GM12865 (cell line): ENCODE results near the gene FAM83F.

Experiments
- DNase-seq: peaks from one replicate; pipeline ENCODE4 v3.0.0; 2010; ENCODE audit warnings: low read depth
- H3K4me3 ChIP-seq: 2 replicates; pipeline ENCODE4 v1.5.1; 2011; ENCODE audit warnings: mild to moderate bottlenecking, low read depth, low read length, control low read depth
- TF ChIP-seq, protein P1 (sequence below): IDR thresholded peaks from 2 replicates; pipeline ENCODE4 v1.5.1; 2011; ENCODE audit warnings: low read length, control low read depth, low read depth, inconsistent platforms; ENCODE audit not compliant: insufficient read depth; ENCODE audit errors: missing control alignments

FAM83F gene

GRCh38 chr22:40001106-40001505 is 6.4 kb downstream of the FAM83F start:
- DNase-seq, result no peak
- TF ChIP-seq, protein P1, sequence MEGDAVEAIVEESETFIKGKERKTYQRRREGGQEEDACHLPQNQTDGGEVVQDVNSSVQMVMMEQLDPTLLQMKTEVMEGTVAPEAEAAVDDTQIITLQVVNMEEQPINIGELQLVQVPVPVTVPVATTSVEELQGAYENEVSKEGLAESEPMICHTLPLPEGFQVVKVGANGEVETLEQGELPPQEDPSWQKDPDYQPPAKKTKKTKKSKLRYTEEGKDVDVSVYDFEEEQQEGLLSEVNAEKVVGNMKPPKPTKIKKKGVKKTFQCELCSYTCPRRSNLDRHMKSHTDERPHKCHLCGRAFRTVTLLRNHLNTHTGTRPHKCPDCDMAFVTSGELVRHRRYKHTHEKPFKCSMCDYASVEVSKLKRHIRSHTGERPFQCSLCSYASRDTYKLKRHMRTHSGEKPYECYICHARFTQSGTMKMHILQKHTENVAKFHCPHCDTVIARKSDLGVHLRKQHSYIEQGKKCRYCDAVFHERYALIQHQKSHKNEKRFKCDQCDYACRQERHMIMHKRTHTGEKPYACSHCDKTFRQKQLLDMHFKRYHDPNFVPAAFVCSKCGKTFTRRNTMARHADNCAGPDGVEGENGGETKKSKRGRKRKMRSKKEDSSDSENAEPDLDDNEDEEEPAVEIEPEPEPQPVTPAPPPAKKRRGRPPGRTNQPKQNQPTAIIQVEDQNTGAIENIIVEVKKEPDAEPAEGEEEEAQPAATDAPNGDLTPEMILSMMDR, result no peak
- no peak overlapping the region for H3K4me3 ChIP-seq

DNA sequence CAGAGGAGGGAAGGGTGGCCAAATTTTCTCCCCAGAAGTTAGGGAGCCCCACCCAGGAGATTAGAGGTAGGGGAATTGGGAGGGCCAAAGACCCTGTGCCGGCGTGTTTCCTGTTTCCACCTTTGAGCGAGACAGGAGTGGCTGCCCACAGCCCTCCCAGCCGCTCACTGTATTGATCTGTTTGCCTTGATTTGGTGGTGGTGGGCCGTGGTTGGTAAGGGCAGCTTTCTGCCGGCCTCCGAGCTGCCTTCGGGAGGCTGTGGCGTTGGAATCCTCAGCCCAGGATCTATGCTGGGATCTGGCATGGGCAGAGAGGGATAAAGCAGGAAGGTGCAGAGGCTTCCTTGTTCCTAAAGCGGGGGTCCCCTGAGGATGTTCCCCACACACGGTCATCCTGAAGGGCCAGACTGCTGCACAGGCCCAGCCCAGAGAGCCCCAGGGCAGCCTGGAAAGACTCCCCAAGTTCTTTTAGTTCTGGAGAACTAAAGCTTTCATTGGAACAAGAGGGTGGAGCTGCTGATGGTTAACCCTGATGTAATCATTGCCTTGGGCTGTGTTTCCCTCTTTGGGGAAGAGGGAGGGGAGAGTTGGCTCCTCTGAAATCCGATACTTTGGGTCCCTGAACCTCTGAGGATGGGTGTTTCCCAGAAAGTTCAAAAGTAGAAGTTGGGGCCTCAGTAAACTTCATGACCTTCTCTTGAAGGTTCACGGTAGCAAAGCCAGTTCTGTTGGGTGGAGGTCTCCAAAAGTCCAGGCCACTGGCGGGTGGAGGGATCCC is 7.2 kb downstream of the FAM83F start:
- no peak for DNase-seq
- H3K4me3 ChIP-seq, result no peak overlapping the region
- TF ChIP-seq, protein P1, result no peak

DNA sequence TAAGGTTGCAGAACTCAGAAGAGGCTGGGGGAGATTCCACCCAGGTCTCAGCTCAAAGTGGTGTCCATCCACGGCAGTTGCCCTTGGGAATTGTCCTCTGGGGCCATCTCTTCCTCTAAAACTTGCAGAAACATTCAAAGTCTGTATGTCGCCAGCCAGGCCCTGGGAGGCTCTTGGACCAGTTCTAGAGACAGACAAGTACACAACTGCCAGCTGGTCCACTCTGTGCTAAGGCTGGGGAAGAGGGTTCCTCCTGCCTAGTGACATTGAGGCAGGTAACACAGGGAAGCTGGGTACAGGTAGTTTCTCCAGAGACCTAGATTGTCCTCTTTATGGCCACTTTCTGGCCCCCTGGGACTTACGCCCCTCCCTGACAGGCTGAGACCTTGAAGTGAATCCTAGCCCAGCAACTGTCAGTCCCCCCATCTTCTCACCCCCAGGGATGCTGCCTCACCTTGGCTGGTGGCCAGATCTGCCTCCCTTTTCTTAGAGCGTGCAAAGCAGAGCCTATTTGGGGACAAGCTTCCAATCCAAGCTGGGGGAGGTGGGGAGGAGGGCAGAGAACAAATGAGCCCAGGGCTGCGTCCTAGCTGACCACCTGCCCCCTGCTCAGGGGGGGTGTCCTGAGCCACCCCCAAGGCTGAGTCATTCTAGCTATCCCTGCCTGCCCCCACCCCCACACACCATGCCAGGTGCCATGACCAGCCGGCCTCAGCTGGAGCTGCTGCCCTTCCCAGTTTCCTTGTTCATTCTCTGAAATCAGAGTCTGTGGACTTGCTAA is 8.4 kb downstream of the FAM83F start:
- H3K4me3 ChIP-seq, result no peak overlapping the region
- DNase-seq, result no peak
- TF ChIP-seq, protein P1, result no peak

DNA sequence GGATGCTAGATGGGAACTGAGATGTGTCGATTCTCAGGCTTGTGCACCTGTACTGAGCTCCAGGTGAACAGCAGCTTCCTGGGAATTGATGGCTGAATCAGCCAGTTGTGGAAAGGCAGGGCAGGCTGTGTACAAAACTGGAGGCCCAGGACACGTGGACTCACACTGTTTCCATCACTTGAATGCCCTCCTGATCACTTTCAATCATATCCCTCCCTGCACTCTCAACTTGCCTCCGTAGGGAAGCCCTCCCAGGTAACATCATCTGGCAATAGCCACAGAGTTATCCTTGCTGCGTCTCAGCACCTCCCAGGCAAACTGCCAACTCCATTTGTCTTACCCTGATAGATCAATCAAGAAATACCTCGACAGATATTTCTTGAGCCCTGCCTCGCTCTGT is 10.1 kb downstream of the FAM83F start:
- no peak for DNase-seq
- no peak overlapping the region for H3K4me3 ChIP-seq
- TF ChIP-seq, protein P1, result no peak

DNA sequence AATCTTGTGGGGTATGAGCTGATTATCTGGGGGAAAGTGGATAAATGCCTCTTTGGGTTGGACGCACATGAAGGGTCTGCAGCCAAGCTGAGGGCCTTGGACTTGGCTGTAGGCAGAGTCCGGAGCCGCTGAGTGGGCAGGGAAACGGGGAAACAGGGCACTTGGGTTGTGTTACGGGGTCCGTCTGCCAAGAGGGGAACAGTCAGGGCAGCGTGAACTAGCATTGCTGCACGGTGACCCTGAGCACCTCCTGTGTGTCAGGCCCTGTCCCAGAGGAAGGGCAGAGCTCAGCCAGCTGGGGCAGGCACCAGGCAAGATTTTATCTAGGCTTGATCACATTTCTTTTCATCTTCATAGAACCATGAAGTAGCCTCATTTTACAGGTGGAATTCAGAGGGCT is 11.9 kb downstream of the FAM83F start:
- H3K4me3 ChIP-seq, result no peak overlapping the region
- TF ChIP-seq, protein P1, result no peak
- no peak for DNase-seq

DNA sequence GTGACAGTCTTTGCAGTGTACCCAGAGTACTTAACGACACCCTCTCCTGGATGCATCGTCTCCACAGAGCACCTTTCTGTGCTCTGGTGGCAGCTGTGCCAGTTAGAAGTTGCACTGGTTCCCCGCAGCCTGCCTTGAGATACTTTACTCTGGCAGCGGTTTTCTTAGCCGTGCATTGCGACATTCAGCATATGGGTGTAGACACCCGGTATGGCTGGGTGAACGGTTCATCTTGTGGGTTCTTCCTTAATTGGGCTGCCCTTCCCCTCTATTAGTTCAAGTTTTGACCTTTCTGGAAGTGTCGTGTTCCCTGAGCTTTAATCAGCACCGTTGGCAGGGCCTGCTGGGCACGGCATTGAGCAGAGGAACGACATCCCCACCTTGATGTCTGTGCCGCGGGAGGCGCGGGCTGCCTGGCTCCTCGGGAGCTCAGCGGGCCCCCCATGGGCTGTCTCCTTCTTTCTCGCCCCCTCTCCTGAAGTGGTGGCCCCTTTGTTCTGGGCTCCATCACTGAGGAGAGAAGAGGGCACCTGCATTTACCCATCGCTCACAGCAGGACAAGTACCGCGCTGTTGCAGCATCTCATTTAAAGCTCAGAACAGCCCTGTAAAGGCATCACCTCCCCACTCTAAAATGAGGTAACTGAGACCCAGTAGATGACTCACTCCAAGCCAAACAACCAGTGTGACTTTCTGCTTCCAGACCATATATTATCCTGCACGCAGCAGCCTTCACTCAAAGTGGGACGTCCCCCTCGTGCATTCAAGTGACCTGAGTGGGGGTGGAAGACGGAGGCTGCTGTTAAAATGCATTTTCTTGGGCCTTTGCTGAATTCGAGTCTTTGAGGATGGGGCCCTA is 13.3 kb downstream of the FAM83F start:
- DNase-seq, result no peak
- TF ChIP-seq, protein P1, result no peak
- no peak overlapping the region for H3K4me3 ChIP-seq
